ENCODE measurements around the gene BCL7B. TPM values are rescaled to one million over a fixed set of nuclear protein-coding genes. Genes with fewer than 3 reads are reported as not detected.
"Not testable (repeated sequence)": the region's sequence is repeated elsewhere in the genome, so short reads cannot be mapped to it uniquely, and the experiment has no call there.

Gene BCL7B
- total RNA-seq, 1 donor from 2014 or later, result 130 TPM

- TF ChIP-seq CTCF (IDR thresholded peaks at IDR 0.05), result no peak
- Histone ChIP-seq H3K4me1 (no peaks in the 10 kb centered on the region), H3K27ac (no peak overlapping the region), H3K36me3 (peaks cover 19 to 28% of the 10 kb centered on the region in 2 donors), H3K4me3 (no peak overlapping the region), H3K27me3 (no peaks in the 10 kb centered on the region), H3K9me3 (no peaks in the 10 kb centered on the region)
- intact Hi-C loops (cut with DNase I), result no loop called here
- DNase-seq (ENCODE audit: low spot score in 2 of 2), result no peak
Observed at GRCh38 chr7:73532224-73532623, 25.3 kb downstream of the BCL7B start.

DNA sequence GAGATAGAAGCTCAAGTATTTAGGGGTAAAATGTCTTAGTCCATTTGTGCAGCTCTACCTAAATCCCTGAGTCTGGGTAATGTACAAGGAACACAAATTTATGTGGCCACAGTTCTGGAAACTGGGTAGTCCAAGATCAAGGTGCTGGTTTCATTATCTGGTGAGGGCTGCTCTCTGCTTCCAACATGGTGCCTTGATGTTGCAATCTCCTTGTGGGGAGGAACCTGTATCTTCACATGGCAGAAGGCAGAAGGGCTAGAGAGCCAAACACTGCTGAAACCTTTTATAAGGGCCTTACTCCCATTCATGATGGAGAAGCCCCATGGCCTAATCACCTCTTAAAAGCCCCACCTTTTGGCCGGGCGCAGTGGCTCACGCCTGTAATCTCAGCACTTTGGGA lies 26.7 kb downstream of the BCL7B start:
- Histone ChIP-seq H3K4me1 (no peaks in the 10 kb centered on the region), H3K27ac (no peak overlapping the region), H3K9me3 (no peaks in the 10 kb centered on the region), H3K36me3 (peaks cover 6 to 14% of the 10 kb centered on the region in 2 donors), H3K27me3 (no peaks in the 10 kb centered on the region), H3K4me3 (no peak overlapping the region)
- TF ChIP-seq CTCF (IDR thresholded peaks at IDR 0.05), result no peak
- intact Hi-C loops (cut with DNase I), result no loop called here
- no peak for DNase-seq (ENCODE audit: low spot score in 2 of 2)

DNA sequence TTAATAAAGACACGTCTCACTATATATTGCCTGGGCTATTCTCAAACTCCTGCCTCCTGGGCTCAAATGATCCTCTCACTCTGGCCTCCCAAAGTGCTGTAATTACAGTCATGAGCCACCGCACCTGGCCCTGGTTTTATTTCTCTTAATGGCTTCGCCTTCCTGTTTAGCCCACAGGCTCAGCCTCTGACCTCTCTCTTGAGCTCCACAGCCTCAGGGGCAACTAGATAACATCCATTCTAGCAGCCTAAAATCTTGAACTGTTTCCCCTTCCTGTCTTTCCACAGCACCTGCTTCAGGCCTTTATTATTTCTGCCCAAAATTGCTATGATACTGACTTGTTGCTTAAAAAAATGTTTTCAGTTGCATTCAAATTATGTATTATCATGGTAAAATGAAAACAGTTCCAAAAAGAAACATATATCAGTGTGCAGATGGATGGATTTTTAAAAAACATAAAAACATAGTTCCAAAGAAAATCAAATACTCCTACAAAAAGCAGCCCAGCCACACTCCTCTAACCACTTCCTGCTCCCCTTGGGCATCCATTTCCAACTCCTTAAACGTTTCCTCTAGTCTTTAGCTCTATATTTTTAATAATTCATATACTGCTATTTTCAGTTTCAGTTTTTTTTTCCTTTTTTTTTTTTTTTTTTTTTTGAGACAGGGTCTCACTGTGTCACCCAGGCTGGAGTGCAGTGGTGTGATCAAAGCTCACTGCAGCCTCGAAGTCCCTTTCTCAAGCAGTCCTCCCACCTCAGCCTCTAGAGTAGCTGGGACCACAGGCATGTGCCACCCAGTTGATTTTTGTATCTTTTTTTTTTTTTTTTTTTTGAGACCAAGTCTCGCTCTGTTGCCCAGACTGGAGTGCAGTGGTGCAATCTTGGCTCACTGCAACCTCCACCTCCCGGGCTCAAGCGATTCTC lies 30.3 kb downstream of the BCL7B start:
- H3K4me1 ChIP-seq, result peaks cover 0 to 3% of the 10 kb centered on the region in 2 donors
- H3K36me3 ChIP-seq, result peaks cover 0 to under 1% of the 10 kb centered on the region in 2 donors
- no peak for TF ChIP-seq CTCF (IDR thresholded peaks at IDR 0.05)
- no peak overlapping the region for H3K4me3 ChIP-seq
- no peak overlapping the region for H3K27ac ChIP-seq
- no peaks in the 10 kb centered on the region for H3K27me3 ChIP-seq
- no peak for DNase-seq (ENCODE audit: low spot score in 2 of 2)
- intact Hi-C loops (cut with DNase I), result no loop called here
- H3K9me3 ChIP-seq, result no peaks in the 10 kb centered on the region

DNA sequence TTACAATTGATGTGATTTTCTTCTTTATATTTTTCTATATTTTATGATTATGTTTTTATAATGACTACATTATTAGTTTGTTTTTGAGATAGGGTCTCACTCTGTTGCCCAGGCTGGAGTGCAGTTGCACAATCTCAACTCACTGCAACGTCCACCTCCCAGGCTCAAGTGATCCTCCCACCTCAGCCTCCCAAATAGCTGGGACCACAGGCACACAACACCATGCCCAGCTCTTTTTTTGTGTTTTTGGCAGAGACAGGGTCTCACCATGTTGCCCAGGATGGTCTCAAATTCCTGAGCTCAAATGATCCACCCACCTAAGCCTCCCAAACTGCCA lies 31.4 kb downstream of the BCL7B start:
- H3K4me3 ChIP-seq; intact Hi-C loops (cut with DNase I); H3K4me1 ChIP-seq; DNase-seq (ENCODE audit: low spot score in 2 of 2); H3K27ac ChIP-seq; H3K9me3 ChIP-seq; H3K27me3 ChIP-seq; H3K36me3 ChIP-seq: not testable (repeated sequence)

DNA sequence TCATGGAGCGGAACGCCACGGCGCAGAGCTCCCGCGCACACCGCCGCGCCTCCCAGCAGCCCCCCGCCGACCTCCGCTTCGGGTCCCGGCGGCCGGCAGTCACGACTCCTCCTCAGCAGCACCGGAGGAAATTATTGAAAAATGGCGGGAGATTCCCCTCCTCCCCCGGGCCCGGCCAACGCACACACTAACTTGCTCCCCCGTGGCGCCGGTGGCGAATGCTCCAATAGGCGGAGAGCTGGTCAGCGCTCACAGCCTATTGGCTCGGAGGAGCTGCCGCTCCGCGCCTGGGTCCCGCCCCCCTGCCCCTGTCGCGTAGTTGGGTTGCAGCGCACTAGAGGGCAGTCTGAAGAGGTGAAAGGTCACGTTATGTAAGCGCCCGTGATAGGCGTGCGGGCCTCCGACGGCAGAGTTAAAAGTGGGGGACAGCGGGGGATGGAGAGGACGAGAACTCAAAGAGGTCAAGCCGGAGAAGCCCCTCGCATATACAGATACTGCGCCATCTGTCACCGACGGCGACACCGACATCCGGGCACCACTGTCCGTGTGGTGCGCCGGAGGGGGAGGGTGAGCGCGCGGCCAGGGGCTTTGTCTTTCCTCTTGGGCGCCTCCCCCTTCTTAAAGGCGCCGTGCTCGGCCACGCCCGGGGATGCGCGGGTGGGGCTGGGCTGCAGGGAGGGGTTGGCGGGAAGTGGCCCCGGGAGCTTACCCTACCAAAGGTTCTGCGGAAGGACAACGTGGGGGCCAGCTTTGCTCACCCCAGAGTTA lies 35.2 kb downstream of the BCL7B start, which contains the start of gene BAZ1B:
BAZ1B (minus strand) TSS at position 189 of the 768 bp plus-strand sequence. CDS start 360 bp downstream, outside the sequence.
- peaks cover 5 to 27% of the 10 kb centered on the region in 2 donors for H3K4me1 ChIP-seq
- H3K4me3 ChIP-seq, result peak within 1 kb of the TSS; percentile 77 to 95
- no peaks in the 10 kb centered on the region for H3K36me3 ChIP-seq
- DNase-seq (ENCODE audit: low spot score in 2 of 2), result peak; percentile 96 to 99
- H3K9me3 ChIP-seq, result no peaks in the 10 kb centered on the region
- H3K27me3 ChIP-seq, result no peaks in the 10 kb centered on the region
- TF ChIP-seq CTCF (IDR thresholded peaks at IDR 0.05), result peak; percentile 9 to 32 (median 19)
- H3K27ac ChIP-seq, result peak within 1 kb of the TSS; percentile 84 to 86
- intact Hi-C loops (cut with DNase I), result loop anchor here (1.0 kb wide), 2 partner anchors 35 to 56 kb away; partner anchors contain the start of genes BCL7B and TBL2

All from ascending aorta (tissue), 2 donors.